ENCODE data around the gene RTCA. TPM values are rescaled to one million over a fixed set of nuclear protein-coding genes. Genes with fewer than 3 reads are reported as not detected.
"Not testable (repeated sequence)": the region's sequence is repeated elsewhere in the genome, so short reads cannot be mapped to it uniquely, and the experiment has no call there.

The RTCA gene
- total RNA-seq, 1 donor from 2014 or later, result 32.6 TPM

DNA sequence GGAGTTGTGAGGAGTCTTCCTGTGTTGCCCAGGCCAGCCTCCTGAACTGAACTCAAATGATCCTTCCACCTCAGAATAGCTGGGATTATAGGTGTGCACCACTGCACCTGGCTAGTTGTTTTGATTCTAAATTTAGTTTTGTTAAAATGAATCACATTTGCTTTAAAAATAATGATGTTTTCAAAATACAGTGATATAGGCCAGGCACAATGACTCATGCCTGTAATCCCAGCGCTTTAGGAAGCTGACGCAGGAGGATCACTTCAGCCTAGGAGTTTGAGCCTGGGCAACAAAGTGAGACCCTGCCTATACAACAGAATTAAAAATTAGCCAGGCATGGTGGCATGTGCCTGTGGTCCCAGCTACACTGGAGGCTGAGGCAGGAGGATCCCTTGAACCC, 24.3 kb downstream of the RTCA start:
- H3K36me3 Mint-ChIP-seq, result peaks cover 33% of the 10 kb centered on the region
- H3K27me3 Mint-ChIP-seq (ENCODE audit: low read depth), result no peaks in the 10 kb centered on the region
- no peak overlapping the region for H3K4me3 Mint-ChIP-seq
- H3K27ac Mint-ChIP-seq, result peak overlapping the region; percentile 21
- TF ChIP-seq, protein P1, sequence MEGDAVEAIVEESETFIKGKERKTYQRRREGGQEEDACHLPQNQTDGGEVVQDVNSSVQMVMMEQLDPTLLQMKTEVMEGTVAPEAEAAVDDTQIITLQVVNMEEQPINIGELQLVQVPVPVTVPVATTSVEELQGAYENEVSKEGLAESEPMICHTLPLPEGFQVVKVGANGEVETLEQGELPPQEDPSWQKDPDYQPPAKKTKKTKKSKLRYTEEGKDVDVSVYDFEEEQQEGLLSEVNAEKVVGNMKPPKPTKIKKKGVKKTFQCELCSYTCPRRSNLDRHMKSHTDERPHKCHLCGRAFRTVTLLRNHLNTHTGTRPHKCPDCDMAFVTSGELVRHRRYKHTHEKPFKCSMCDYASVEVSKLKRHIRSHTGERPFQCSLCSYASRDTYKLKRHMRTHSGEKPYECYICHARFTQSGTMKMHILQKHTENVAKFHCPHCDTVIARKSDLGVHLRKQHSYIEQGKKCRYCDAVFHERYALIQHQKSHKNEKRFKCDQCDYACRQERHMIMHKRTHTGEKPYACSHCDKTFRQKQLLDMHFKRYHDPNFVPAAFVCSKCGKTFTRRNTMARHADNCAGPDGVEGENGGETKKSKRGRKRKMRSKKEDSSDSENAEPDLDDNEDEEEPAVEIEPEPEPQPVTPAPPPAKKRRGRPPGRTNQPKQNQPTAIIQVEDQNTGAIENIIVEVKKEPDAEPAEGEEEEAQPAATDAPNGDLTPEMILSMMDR (IDR thresholded peaks at IDR 0.05; ENCODE audit: unreplicated experiment), result no peak
- H3K4me1 Mint-ChIP-seq, result no peaks in the 10 kb centered on the region
- no peak for DNase-seq (ENCODE audit: low spot score in 2 of 2, unreplicated experiment in 2 of 2)
- no peaks in the 10 kb centered on the region for H3K9me3 Mint-ChIP-seq

DNA sequence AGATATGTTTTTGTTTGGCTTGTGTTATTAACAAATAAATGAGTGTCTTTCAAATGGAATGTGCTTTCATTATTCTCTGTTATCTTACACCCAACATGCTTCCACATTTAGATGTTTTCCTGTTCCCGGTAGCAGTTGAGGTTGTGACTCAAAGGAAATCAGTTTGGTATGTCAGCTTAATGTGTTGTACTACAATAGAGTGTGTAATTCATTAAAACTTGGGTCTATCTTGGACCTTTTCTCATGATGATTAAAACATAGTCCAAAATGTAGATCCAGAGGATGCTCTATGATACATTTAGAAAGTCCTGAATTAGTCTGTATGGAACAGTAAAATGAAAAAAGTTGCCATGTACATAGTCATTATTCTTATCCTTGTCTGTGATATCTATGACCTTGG, 26.7 kb downstream of the RTCA start:
- Mint-ChIP-seq H3K27me3 (ENCODE audit: low read depth) (no peaks in the 10 kb centered on the region), H3K27ac (no peak overlapping the region), H3K4me1 (no peaks in the 10 kb centered on the region), H3K4me3 (no peak overlapping the region), H3K9me3 (peaks cover 5% of the 10 kb centered on the region), H3K36me3 (peaks cover 19% of the 10 kb centered on the region)
- TF ChIP-seq, protein P1 (IDR thresholded peaks at IDR 0.05; ENCODE audit: unreplicated experiment), result no peak
- DNase-seq (ENCODE audit: low spot score in 2 of 2, unreplicated experiment in 2 of 2), result no peak

DNA sequence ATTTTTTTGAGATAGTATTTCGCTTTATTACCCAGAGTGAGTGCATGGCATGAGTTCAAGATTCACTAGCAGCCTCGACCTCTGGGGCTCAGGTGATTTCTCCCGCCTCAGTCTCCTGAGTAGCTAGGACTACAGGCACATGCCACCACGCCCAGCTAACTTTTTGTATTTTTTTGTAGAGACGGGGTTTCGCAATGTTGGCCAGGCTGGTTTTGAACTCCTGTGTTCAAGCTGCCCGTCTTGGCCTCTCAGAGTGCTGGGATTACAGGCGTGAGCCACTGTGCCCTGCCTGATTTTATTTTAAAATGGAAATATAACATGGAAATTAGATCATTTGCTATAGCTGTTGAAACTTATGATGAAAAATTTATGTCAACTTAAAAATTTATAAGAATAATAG, 30.1 kb downstream of the RTCA start:
- no peak for DNase-seq (ENCODE audit: low spot score in 2 of 2, unreplicated experiment in 2 of 2)
- Mint-ChIP-seq H3K4me3 (no peak overlapping the region), H3K36me3 (peaks cover 14% of the 10 kb centered on the region), H3K9me3 (peaks cover 5% of the 10 kb centered on the region), H3K27ac (no peak overlapping the region), H3K4me1 (no peaks in the 10 kb centered on the region), H3K27me3 (ENCODE audit: low read depth) (no peaks in the 10 kb centered on the region)
- TF ChIP-seq, protein P1 (IDR thresholded peaks at IDR 0.05; ENCODE audit: unreplicated experiment), result no peak

DNA sequence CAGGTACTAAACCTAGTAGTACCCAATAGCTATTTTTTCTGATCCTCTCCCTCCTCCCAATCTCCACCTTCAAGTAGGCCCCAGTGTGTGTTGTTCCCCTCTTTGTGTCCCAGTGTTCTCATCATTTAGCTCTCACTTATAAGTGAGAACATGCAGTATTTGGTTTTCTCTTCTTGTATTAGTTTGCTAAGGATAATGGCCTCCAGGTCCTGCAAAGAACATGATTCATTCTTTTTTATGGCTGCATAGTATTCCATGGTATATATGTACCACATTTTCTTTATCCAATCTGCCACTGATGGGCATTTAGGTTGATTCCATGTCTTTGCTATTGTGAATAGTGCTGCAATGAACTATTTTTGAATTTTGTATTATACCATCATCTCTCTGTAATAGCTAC, 31.0 kb downstream of the RTCA start:
- H3K27me3 Mint-ChIP-seq (ENCODE audit: low read depth); H3K4me1 Mint-ChIP-seq; H3K9me3 Mint-ChIP-seq; H3K4me3 Mint-ChIP-seq; H3K27ac Mint-ChIP-seq; DNase-seq (ENCODE audit: low spot score in 2 of 2, unreplicated experiment in 2 of 2): not testable (repeated sequence)
- H3K36me3 Mint-ChIP-seq, result peaks cover 11% of the 10 kb centered on the region

DNA sequence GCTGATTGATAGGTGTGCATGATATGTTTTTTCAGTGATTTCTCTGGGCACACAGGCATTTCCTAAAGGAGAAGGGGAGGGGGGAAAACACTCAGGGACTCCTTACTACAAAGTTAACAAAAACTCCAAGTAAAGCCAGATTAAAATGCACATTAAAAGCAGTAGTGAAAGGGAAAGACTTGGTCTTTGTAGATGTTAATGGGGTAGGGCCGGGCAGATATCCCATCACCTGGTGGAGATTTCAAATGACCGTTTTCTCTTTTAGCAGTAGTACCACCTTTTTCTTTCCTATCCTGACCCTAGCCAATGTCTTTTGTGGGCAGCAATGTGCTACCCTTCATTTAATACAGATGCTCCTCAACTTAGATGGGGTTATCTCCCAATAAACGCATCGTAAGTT, 32.5 kb downstream of the RTCA start:
- Mint-ChIP-seq H3K27me3 (ENCODE audit: low read depth) (no peaks in the 10 kb centered on the region), H3K4me3 (no peak overlapping the region), H3K27ac (no peak overlapping the region), H3K4me1 (no peaks in the 10 kb centered on the region), H3K36me3 (peaks cover 3% of the 10 kb centered on the region), H3K9me3 (peaks cover 5% of the 10 kb centered on the region)
- TF ChIP-seq, protein P1 (IDR thresholded peaks at IDR 0.05; ENCODE audit: unreplicated experiment), result no peak
- no peak for DNase-seq (ENCODE audit: low spot score in 2 of 2, unreplicated experiment in 2 of 2)

DNA sequence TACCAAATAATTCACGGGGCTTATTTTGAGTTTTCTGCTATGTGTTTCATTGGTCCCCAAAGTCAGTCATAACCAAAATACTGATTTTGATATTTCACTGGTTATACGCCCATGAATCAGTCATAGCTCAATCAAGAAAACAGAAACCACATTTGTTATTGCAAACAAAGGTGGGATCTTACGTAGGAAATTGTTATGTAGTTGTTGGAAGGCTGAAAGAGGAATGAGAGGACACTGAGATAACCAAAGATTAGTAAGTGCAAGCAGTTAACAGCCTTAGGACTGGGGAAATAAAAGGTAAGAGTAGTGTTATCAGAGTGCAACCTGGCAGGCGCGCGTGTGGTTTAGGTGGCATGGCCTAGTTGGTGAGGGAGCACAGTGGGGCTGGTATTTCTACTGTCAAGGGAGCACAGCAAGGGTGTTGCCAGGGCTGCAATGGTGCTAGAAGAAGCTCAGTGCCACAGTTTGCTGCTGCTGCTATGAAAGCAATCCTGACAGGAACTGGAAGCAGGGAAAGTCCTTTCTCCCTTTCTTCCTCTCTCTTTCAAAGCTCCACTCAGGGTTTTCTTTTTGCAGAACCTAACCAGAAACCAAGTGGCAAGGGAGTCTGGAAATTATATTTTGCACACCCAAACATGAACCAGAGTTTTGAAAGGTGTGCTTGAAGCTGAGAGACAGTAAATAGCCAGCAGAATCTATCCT, 33.7 kb downstream of the RTCA start:
- Mint-ChIP-seq H3K27me3 (ENCODE audit: low read depth) (no peaks in the 10 kb centered on the region), H3K9me3 (peaks cover 5% of the 10 kb centered on the region), H3K36me3 (no peaks in the 10 kb centered on the region), H3K4me3 (no peak overlapping the region), H3K4me1 (no peaks in the 10 kb centered on the region), H3K27ac (no peak overlapping the region)
- TF ChIP-seq, protein P1 (IDR thresholded peaks at IDR 0.05; ENCODE audit: unreplicated experiment), result no peak
- DNase-seq (ENCODE audit: low spot score in 2 of 2, unreplicated experiment in 2 of 2), result no peak
